A673 (cell line): ENCODE results near the gene CYP21A2.
"Not testable (repeated sequence)": the region's sequence is repeated elsewhere in the genome, so short reads cannot be mapped to it uniquely, and the experiment has no call there.

Source experiments
- CTCF ChIP-seq: fragments of 300-800, 200-600 bp; sonication (generic); conservative IDR thresholded peaks from 2 replicates; pipeline ENCODE4 v1.5.1; 2017; ENCODE audit warnings: low read depth, mild to moderate bottlenecking, antibody characterized with exemption, low read length, moderate library complexity, mixed read lengths
- EZH2 ChIP-seq: fragments of 200-600 bp; sonication (generic); IDR thresholded peaks from 2 replicates; pipeline ENCODE4 v1.6.1; 2017; ENCODE audit warnings: borderline replicate concordance, low read depth, mild to moderate bottlenecking, mixed read lengths, antibody characterized with exemption, low read length; ENCODE audit not compliant: poor library complexity, severe bottlenecking

GRCh38 chr6:32052626-32053025 is 14.4 kb downstream of the CYP21A2 start:
- TF ChIP-seq CTCF, EZH2: not testable (repeated sequence)
